Left lobe of liver (tissue), 2 donors: Measurements from ENCODE around the gene CCDC157. TPM values are rescaled to one million over a fixed set of nuclear protein-coding genes. Genes with fewer than 3 reads are reported as not detected.
A peak's percentile ranks its signal among the peaks of the same experiment; 100 is the strongest.

ENCODE experiments used
- ATAC-seq: fragments of 200-7000 bp; cut with Tn5 transposase; one replicate; pipeline ENCODE4 v1.9.1; 2020; ENCODE audit warnings: mild to moderate bottlenecking, moderate library complexity
- DNase-seq: peaks from one replicate; pipeline ENCODE4 v3.0.0-alpha.2; 2020; ENCODE audit warnings: low spot score
- total RNA-seq: library from RNA; stranded (reverse); gene quantifications from one replicate; pipeline ENCODE4 v1.2.1, GENCODE V29; 2021
- donor health status: DM: no; HTN: no; CAD: no; lungs with moderate emphysema.
- donor health status: DM: no; HTN: yes; CAD: no.

The CCDC157 gene
- total RNA-seq, 1 donor from 2014 or later, result 0.78 TPM

DNA sequence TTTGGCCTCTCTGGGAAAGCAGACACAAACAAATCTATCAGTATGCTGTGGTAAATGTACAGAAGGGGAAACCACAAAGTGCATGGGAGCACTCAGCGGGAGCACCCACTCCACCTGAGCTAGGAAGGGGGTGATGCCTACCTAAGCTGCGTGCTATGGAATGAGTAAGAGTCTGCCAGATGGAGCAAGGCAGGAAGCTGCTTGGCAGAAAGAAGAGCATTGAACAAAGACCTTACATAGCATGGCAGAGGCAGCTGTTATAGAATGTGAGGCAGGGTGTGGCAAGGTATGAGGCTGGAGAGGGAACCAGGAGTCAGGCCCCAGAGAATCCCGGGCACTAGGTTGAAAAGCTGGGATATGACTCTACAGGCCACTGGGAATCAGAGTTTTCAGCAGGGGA, 55.0 kb downstream of the CCDC157 start:
- no peak for DNase-seq
- ATAC-seq, result no peak

GRCh38 chr22:30413001-30413400, 56.2 kb downstream of the CCDC157 start:
- ATAC-seq, result no peak
- DNase-seq, result no peak

- DNase-seq (no peak), ATAC-seq (no peak)
These were observed 57.1 kb downstream of the CCDC157 start for GRCh38 chr22:30413745-30414524.

GRCh38 chr22:30414525-30415047, 57.8 kb downstream of the CCDC157 start:
- DNase-seq, result no peak

GRCh38 chr22:30416403-30416802, 59.6 kb downstream of the CCDC157 start:
- DNase-seq (no peak), ATAC-seq (peak; percentile 30)

More at GRCh38 chr22:30414525-30415047, 57.8 kb downstream of the CCDC157 start:
- no peak for ATAC-seq

- no peak for ATAC-seq
These were observed 60.0 kb downstream of the CCDC157 start for GRCh38 chr22:30416837-30417236.

DNA sequence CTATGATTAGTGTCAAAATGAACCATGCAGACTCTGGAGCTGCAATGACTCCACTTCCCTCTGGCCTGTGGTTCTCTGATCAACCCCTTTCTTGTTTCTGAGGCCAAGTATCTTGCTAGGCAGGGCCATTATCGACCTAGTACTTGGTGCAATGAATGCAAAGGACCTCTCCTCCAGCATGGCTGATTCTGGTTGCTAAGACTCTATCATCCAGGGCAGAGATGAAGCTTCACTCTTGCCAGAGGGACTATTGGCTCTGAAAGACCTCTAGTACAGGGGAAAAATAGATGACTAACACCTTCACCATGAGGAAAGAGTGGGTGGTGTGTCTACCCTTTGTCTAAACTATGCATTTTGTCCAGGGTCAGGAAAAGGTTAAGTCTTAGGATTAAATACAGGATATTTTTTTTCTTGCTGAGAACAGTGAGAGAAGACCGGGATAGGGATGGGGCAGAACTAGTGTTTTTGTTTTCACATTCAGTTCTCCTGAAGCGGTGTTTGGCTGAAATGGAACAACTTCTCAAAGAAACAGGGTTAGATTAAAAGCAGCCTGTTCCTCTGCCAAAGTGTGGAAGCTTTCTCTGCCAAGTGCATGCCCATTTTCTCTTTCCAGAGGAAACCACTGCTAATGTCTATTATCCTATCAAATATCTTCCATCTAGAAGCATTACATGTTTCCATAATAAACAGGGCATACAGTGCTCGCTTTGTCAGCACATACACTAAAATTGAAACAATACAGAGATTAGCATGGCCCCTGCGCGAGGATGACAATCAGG, 63.7 kb downstream of the CCDC157 start:
- no peak for ATAC-seq
- no peak for DNase-seq

More at GRCh38 chr22:30416837-30417236, 60.0 kb downstream of the CCDC157 start:
- no peak for DNase-seq

DNA sequence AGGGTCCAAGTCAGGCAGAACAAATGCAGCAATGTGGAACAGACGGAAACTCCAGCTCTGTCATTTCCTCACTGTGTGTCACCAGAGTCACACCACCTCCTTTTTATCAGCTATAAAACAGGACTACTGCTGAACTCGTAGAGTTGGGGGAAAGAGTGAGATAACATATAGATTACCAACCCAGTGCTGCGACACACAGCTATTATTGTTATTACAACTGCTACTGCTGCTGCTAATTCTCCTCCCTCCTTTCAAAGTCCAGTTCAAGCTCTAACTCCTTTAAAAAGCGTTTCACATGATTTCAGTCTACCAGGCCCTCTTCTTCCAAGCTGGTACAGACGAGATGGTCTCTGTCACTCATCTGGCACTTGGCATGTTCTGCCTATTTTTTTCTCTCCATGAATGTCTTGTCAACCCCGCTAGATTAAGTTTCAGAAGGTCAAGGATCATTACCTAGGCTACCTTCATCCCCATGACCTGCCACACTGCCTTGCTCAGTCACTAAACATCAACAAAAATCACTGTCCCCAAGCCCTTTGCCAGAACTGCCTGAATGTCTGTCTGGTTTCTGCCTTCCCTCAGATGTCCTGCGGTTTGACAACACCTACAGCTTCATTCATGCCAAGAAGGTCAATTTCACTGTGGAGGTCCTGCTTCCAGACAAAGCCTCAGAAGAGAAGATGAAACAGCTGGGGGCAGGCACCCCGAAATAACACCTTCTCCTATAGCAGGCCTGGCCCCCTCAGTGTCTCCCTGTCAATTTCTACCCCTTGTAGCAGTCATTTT, 65.1 kb downstream of the CCDC157 start:
- DNase-seq (no peak), ATAC-seq (no peak)

GRCh38 chr22:30422481-30423300, 65.9 kb downstream of the CCDC157 start:
- DNase-seq (peak; percentile 82), ATAC-seq (peak; percentile 11)

GRCh38 chr22:30423301-30423958, 66.6 kb downstream of the CCDC157 start:
- DNase-seq (peak; percentile 93), ATAC-seq (peak; percentile 60)

DNA sequence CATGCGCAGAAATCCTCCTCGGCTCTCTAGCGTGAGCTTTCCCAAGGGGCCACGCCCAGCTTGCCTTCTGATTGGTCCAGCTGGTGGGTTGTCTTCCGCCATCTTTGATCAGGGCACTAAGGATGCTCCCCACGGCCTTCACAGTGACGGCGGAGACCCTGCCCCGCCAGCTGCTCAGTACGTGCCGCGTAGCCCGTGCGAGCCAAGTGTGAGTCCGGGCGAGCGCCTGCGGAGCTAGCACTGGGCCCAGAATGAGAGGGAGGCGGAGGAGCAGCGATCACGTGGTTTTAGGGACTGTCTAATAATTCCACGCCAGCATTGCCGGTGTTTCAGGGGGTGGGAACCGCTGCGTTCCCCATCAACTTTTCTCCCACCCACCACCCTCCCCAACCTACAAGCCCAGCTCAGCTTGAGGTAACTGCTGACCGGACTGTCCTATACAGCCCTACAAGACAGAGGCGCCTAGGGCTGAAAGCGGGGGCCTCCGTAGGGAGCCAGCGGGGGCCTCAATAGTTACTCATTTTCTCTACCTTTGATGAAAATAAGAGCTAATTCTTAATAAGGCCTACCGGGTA, 67.2 kb downstream of the CCDC157 start:
- peak; percentile 99 for DNase-seq
- ATAC-seq, result peak; percentile 64

- DNase-seq (no peak), ATAC-seq (peak; percentile 0)
These were observed 67.9 kb downstream of the CCDC157 start for GRCh38 chr22:30424534-30425326.

DNA sequence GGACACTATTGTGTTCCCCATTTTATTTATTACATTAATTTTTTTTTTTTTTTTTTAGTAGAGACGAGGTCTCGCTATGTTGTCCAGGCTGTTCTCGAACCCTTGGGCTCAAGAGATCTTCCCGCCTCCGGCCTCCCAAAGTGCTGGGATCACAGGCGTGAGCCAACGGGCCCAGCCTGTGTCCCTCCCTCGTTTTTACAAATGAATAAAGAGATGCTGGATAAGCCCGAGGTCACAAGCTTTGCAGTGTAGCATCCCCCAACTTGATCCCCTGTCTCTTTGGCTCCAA, 68.5 kb downstream of the CCDC157 start:
- ATAC-seq (no peak), DNase-seq (no peak)

GRCh38 chr22:30425616-30426387, 69.0 kb downstream of the CCDC157 start, which contains the start of gene MTFP1:
Gene MTFP1 (plus strand): TSS chr22:30425768. CDS start chr22:30425880, 112 bp downstream.
- ATAC-seq (peak; percentile 4), DNase-seq (peak; percentile 73)
